HepG2 (cell line): Measurements from ENCODE around the gene ARAP1. TPM values are rescaled to one million over a fixed set of nuclear protein-coding genes. Genes with fewer than 3 reads are reported as not detected.

Source experiments
- ATAC-seq: fragments of 200-7000 bp; cut with Tn5 transposase; 3 replicates; pipeline ENCODE4 v1.9.1; 2020; ENCODE audit warnings: mild to moderate bottlenecking, moderate library complexity
- BruUV-seq: library from RNA; stranded (reverse); fragments of 400-500 nt; replicated peaks from 2 replicates; lab custom pipeline; 2021; lab: Mats Ljungman, UMichigan
- CTCF ChIA-PET: fragments of 300-600 bp; formaldehyde crosslinking; extraction: SDS; loops from one replicate; lab custom pipeline; 2021; ENCODE audit warnings: low total read pairs, inconsistent platforms, low intra/inter-chr PET ratio; lab: Yijun Ruan, JAX
- POLR2A ChIA-PET: fragments of 350-600 bp; sonication (Branson Sonifier 250); formaldehyde crosslinking; loops from one replicate; lab custom pipeline; 2020; ENCODE audit warnings: antibody characterized with exemption, inconsistent platforms; lab: Yijun Ruan, JAX
- DNase-seq: peaks from one replicate; pipeline ENCODE4 v3.0.0-alpha.2; 2015; ENCODE audit warnings: low spot score
- FAIRE-seq: peaks from 3 replicates; lab custom pipeline; 2011; peaks lifted over from hg19 to GRCh38; lab: Jason Lieb, UNC
- H2AFZ ChIP-seq: one replicate; pipeline ENCODE4 v1.6.1; 2011; ENCODE audit warnings: low read length, inconsistent platforms
- H3K27ac ChIP-seq: fragments of 300-600 bp; 3 replicates; pipeline ENCODE4 v1.8.0; 2011; ENCODE audit warnings: mixed run types, mild to moderate bottlenecking, mixed read lengths, low read length, inconsistent platforms; ENCODE audit not compliant: insufficient read depth; ENCODE audit errors: extremely low read length
- H3K27me3 ChIP-seq, 2 experiments: fragments of 200-600 bp in 1 of 2; 2 replicates in 1 of 2; 3 replicates in 1 of 2; pipeline versions ENCODE4 v1.6.0 to v1.8.0; 2011; ENCODE audit warnings: low read length in 2 of 2, mild to moderate bottlenecking in 2 of 2, moderate library complexity in 2 of 2, inconsistent platforms in 1 of 2; ENCODE audit not compliant: insufficient read depth in 2 of 2, control insufficient read depth in 1 of 2
- H3K36me3 ChIP-seq, 2 experiments: fragments of 200-600 bp in 1 of 2; replicated peaks in 1 of 2; 2 replicates in 1 of 2; 3 replicates in 1 of 2; pipeline versions ENCODE4 v1.5.1 to v1.8.0; 2011; ENCODE audit warnings: low read length in 2 of 2, inconsistent platforms in 1 of 2; ENCODE audit not compliant: insufficient read depth in 2 of 2, control insufficient read depth in 1 of 2
- H3K4me1 ChIP-seq: 2 replicates; pipeline ENCODE4 v1.5.1; 2012; ENCODE audit warnings: low read length, inconsistent platforms; ENCODE audit not compliant: insufficient read depth
- H3K4me2 ChIP-seq: 2 replicates; pipeline ENCODE4 v1.6.0; 2011; ENCODE audit warnings: low read depth, low read length, inconsistent platforms
- H3K4me3 ChIP-seq, 3 experiments: fragments of 200-600 bp in 1 of 3; sonication (generic), shearing (Covaris generic) in 1 of 3; replicated peaks in 1 of 3; 2 replicates each; pipeline ENCODE4 v1.5.1; 2011 to 2016; ENCODE audit warnings: low read length in 3 of 3, inconsistent platforms in 2 of 3, low read depth in 2 of 3, mild to moderate bottlenecking in 2 of 3, control low read depth in 1 of 3, mixed read lengths in 1 of 3; ENCODE audit not compliant: insufficient read depth in 1 of 3
- H3K79me2 ChIP-seq: one replicate; pipeline ENCODE4 v1.6.1; 2011; ENCODE audit warnings: low read length, inconsistent platforms; ENCODE audit not compliant: insufficient read depth
- H3K9ac ChIP-seq: 2 replicates; pipeline ENCODE4 v1.6.0; 2011; ENCODE audit warnings: mild to moderate bottlenecking, low read depth, low read length, inconsistent platforms; ENCODE audit not compliant: insufficient read depth
- H3K9me3 ChIP-seq: 2 replicates; pipeline ENCODE4 v1.5.1; 2012; ENCODE audit warnings: mild to moderate bottlenecking, low read length
- H4K20me1 ChIP-seq: 2 replicates; pipeline ENCODE4 v1.6.0; 2011; ENCODE audit warnings: inconsistent platforms, mild to moderate bottlenecking, low read length, moderate library complexity; ENCODE audit not compliant: insufficient read depth
- FOSL2 ChIP-seq: sonication (generic); formaldehyde crosslinking; IDR thresholded peaks from 2 replicates; pipeline ENCODE4 v1.4.0; 2020; ENCODE audit warnings: missing genetic modification reagents
- ZNF629 ChIP-seq: sonication (generic); formaldehyde crosslinking; conservative IDR thresholded peaks from 2 replicates; pipeline ENCODE4 v1.5.0; 2020; ENCODE audit warnings: missing genetic modification reagents
- WGBS: methylation state at CpG from one replicate; pipeline ENCODE4 v1.1.6; 2017; ENCODE audit warnings: low lambda C conversion rate; 5-methylcytosine and 5-hydroxymethylcytosine counted together
- in situ Hi-C: cut with HindIII; loops from 2 replicates; pipeline ENCODE4 v1.10.0; 2017; ENCODE audit warnings: low pct_unique_long_range_greater_than_20kb; ENCODE audit not compliant: extremely low pct_ligation_motif_present
- intact Hi-C: fragments of 100-400 bp; cut with micrococcal nuclease; formaldehyde crosslinking; loops from one replicate; pipeline ENCODE4 v1.10.0; 2022; ENCODE audit not compliant: unreplicated experiment
- polyA plus RNA-seq, 8 experiments: library from polyadenylated mRNA; depleted of rRNA in 3 of 8; stranded (reverse) in 7 of 8; unstranded in 1 of 8; fragments of >200 nt; fragmentation: Illumina TruSeq in 4 of 8; extraction: Trizol in 4 of 8; gene quantifications; 2 replicates each; pipeline versions ENCODE4 v1.2.1 to v1.2.3, GENCODE V29; 2011 to 2016; ENCODE audit warnings: low read depth in 4 of 8, missing spikeins in 1 of 8, mixed read lengths in 1 of 8; ENCODE audit not compliant: insufficient read depth in 1 of 8
- total RNA-seq, 5 experiments: library from RNA; depleted of rRNA; stranded (reverse); fragments of >200 nt; fragmentation: Illumina TruSeq; extraction: Trizol; gene quantifications; 2 replicates each; pipeline ENCODE4 v1.2.3, GENCODE V29; 2016; ENCODE audit warnings: low read depth in 1 of 5
- TF ChIP-seq, protein P1 (sequence below): sonication (generic); formaldehyde crosslinking; IDR thresholded peaks from 2 replicates; pipeline ENCODE4 v1.4.0; 2020; ENCODE audit warnings: missing genetic modification reagents
- TF ChIP-seq, protein P2 (sequence below): sonication (generic); formaldehyde crosslinking; IDR thresholded peaks from 2 replicates; pipeline ENCODE4 v1.5.1; 2020; ENCODE audit warnings: mild to moderate bottlenecking, missing genetic modification reagents, moderate library complexity

The ARAP1 gene
- total and polyA plus RNA-seq, 2 of the 13 experiments (the other 11 are each of a cell fraction or from before 2014, with no cell fraction given), result 43.2 to 55.5 TPM

DNA sequence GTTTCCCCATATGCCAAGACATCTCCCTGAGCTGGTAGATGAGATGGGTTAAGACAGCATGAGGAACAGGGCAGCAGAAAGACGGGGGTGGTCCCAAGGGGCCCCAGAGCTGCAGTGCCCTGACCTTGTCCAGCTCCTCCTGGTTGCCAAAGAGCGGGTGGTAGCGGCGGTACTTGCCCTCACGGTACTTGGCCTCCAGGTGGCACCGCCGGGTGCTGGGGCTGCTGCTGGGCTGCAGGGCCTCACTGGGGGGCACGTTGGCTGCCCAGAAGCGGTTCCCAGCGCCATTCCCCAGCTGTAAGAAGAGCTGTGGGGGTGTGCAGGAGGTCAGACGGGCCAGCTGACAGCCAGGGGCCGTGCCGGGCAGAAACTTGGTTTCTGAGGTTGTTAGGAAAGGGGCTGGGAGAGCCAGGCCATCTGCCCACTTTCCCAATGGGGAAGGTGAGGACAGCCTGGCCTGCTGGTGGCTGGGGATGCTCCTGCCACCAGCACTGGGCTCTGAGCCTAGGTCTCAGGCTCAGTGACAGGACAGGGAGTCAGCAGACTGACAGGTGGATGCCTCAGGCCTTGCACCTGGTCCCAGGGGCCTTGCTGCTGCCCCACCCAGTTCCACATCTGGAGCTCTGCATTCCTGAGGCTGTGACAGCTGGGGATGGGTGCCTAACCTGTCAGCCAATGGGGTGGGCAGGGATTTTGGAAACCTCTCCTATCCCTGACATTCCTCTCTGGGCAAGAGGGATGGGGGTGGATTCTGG is 48.0 kb downstream of the ARAP1 start:
- intact Hi-C loops (no loop called here), in situ Hi-C loops (no loop called here)
- H3K79me2 ChIP-seq, result no peaks in the 10 kb centered on the region
- peaks cover 46 to 85% of the 10 kb centered on the region in 2 experiments for H3K36me3 ChIP-seq
- no peaks in the 10 kb centered on the region for H4K20me1 ChIP-seq
- H3K4me3 ChIP-seq, result no peak overlapping the region
- no TSS peak for BruUV-seq
- no peak for DNase-seq
- H3K4me2 ChIP-seq, result no peak overlapping the region
- WGBS, result 97% methylated on average over 7 of the region's 13 CpGs
- H3K4me1 ChIP-seq, result no peaks in the 10 kb centered on the region
- no peak for FAIRE-seq
- H2AFZ ChIP-seq, result no peak overlapping the region
- 0 out of 2 replicates have a peak, but pooled peaks have one; percentile 8 for TF ChIP-seq ZNF629 (CRISPR knock-in tag)
- TF ChIP-seq, protein P1, sequence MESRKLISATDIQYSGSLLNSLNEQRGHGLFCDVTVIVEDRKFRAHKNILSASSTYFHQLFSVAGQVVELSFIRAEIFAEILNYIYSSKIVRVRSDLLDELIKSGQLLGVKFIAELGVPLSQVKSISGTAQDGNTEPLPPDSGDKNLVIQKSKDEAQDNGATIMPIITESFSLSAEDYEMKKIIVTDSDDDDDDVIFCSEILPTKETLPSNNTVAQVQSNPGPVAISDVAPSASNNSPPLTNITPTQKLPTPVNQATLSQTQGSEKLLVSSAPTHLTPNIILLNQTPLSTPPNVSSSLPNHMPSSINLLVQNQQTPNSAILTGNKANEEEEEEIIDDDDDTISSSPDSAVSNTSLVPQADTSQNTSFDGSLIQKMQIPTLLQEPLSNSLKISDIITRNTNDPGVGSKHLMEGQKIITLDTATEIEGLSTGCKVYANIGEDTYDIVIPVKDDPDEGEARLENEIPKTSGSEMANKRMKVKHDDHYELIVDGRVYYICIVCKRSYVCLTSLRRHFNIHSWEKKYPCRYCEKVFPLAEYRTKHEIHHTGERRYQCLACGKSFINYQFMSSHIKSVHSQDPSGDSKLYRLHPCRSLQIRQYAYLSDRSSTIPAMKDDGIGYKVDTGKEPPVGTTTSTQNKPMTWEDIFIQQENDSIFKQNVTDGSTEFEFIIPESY, result peak; percentile 93
- no peak for TF ChIP-seq FOSL2
- TF ChIP-seq, protein P2, sequence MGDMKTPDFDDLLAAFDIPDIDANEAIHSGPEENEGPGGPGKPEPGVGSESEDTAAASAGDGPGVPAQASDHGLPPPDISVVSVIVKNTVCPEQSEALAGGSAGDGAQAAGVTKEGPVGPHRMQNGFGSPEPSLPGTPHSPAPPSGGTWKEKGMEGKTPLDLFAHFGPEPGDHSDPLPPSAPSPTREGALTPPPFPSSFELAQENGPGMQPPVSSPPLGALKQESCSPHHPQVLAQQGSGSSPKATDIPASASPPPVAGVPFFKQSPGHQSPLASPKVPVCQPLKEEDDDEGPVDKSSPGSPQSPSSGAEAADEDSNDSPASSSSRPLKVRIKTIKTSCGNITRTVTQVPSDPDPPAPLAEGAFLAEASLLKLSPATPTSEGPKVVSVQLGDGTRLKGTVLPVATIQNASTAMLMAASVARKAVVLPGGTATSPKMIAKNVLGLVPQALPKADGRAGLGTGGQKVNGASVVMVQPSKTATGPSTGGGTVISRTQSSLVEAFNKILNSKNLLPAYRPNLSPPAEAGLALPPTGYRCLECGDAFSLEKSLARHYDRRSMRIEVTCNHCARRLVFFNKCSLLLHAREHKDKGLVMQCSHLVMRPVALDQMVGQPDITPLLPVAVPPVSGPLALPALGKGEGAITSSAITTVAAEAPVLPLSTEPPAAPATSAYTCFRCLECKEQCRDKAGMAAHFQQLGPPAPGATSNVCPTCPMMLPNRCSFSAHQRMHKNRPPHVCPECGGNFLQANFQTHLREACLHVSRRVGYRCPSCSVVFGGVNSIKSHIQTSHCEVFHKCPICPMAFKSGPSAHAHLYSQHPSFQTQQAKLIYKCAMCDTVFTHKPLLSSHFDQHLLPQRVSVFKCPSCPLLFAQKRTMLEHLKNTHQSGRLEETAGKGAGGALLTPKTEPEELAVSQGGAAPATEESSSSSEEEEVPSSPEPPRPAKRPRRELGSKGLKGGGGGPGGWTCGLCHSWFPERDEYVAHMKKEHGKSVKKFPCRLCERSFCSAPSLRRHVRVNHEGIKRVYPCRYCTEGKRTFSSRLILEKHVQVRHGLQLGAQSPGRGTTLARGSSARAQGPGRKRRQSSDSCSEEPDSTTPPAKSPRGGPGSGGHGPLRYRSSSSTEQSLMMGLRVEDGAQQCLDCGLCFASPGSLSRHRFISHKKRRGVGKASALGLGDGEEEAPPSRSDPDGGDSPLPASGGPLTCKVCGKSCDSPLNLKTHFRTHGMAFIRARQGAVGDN, result 0 out of 2 replicates have a peak, but pooled peaks have one; percentile 11
- no peak overlapping the region for H3K27ac ChIP-seq
- no peak overlapping the region for H3K9ac ChIP-seq
- H3K9me3 ChIP-seq, result no peaks in the 10 kb centered on the region
- ChIA-PET POLR2A (no interaction called here), CTCF (no interaction called here)
- no peaks in the 10 kb centered on the region for H3K27me3 ChIP-seq
- no peak for ATAC-seq
